B cell (primary cell): ENCODE data around the gene WNK1. TPM values are rescaled to one million over a fixed set of nuclear protein-coding genes. Genes with fewer than 3 reads are reported as not detected.

ENCODE experiments used
- ATAC-seq: fragments of 200-7000 bp; cut with Tn5 transposase; one replicate; pipeline ENCODE4 v1.10.0; 2021; ENCODE audit warnings: low read depth, mild to moderate bottlenecking, moderate number of reproducible peaks, moderate library complexity
- CTCF ChIA-PET: fragments of 350-600 bp; sonication (Branson Sonifier 250); formaldehyde crosslinking; loops from one replicate; lab custom pipeline; 2021; ENCODE audit warnings: antibody characterized with exemption, inconsistent platforms; lab: Charles Lee
- POLR2A ChIA-PET: fragments of 350-600 bp; sonication (Branson Sonifier 250); formaldehyde crosslinking; loops from one replicate; lab custom pipeline; 2021; ENCODE audit warnings: antibody characterized with exemption; lab: Charles Lee
- DNase-seq: peaks from one replicate; pipeline ENCODE4 v3.0.0; 2013
- H2AFZ ChIP-seq: 2 replicates; pipeline ENCODE4 v1.6.1; 2012; ENCODE audit warnings: mild to moderate bottlenecking, low read depth, low read length; ENCODE audit not compliant: insufficient read depth, poor library complexity, severe bottlenecking
- H3K27ac ChIP-seq, 2 donors: 1 replicate in 1 of 2; 2 replicates in 1 of 2; pipeline ENCODE4 v1.5.1; 2012 to 2013; ENCODE audit warnings: low read length in 2 of 2, mild to moderate bottlenecking in 2 of 2, moderate library complexity in 1 of 2
- H3K27me3 ChIP-seq, 4 experiments: fragments of 200-600 bp in 1 of 4; sonication (generic) in 1 of 4; replicated peaks in 1 of 4; 1 replicate in 2 of 4; 2 replicates in 2 of 4; pipeline versions ENCODE4 v1.6.1 to v1.7.0; 2013 to 2016; ENCODE audit warnings: low read length in 3 of 4, mild to moderate bottlenecking in 2 of 4, mixed read lengths in 1 of 4, moderate library complexity in 1 of 4; ENCODE audit not compliant: insufficient read depth in 4 of 4, control insufficient read depth in 3 of 4; ENCODE audit errors: control extremely low read depth in 1 of 4
- H3K36me3 ChIP-seq, 2 experiments: replicated peaks in 1 of 2; 1 replicate in 1 of 2; 2 replicates in 1 of 2; pipeline versions ENCODE4 v1.6.1 to v1.7.1; 2013; ENCODE audit warnings: low read length in 1 of 2; ENCODE audit not compliant: insufficient read depth in 2 of 2, control insufficient read depth in 1 of 2; ENCODE audit errors: control extremely low read depth in 1 of 2, extremely low read depth in 1 of 2
- H3K4me1 ChIP-seq, 2 donors: fragments of 200-600 bp in 1 of 2; sonication (generic) in 1 of 2; 1 replicate in 1 of 2; 2 replicates in 1 of 2; pipeline versions ENCODE4 v1.5.1 to v1.6.1; 2013 to 2017; ENCODE audit warnings: low read length in 2 of 2; ENCODE audit not compliant: control insufficient read depth in 2 of 2, insufficient read depth in 2 of 2
- H3K4me2 ChIP-seq: replicated peaks from 2 replicates; pipeline ENCODE3; 2012; ENCODE audit warnings: mild to moderate bottlenecking, low read depth, low read length; ENCODE audit not compliant: poor library complexity, severe bottlenecking
- H3K4me3 ChIP-seq, 5 experiments: fragments of 200-600 bp in 1 of 5; sonication (generic) in 1 of 5; 1 replicate in 3 of 5; 2 replicates in 2 of 5; pipeline versions ENCODE4 v1.5.1 to v1.7.0; 2011 to 2016; ENCODE audit warnings: low read length in 4 of 5, mild to moderate bottlenecking in 4 of 5, low read depth in 2 of 5, control low read depth in 1 of 5, moderate library complexity in 1 of 5; ENCODE audit not compliant: insufficient read depth in 1 of 5; ENCODE audit errors: control extremely low read depth in 1 of 5, extremely low read depth in 1 of 5
- H3K79me2 ChIP-seq: fragments of 200-600 bp; sonication (generic); one replicate; pipeline ENCODE4 v1.6.0; 2016; ENCODE audit warnings: low read length; ENCODE audit not compliant: control insufficient read depth, insufficient read depth
- H3K9ac ChIP-seq: fragments of 200-600 bp; sonication (generic); 2 replicates; pipeline ENCODE4 v1.6.1; 2017; ENCODE audit warnings: mild to moderate bottlenecking, low read length, moderate library complexity
- H3K9me3 ChIP-seq, 3 donors: one replicate each; pipeline versions ENCODE4 v1.6.1 to v1.7.1; 2013; ENCODE audit warnings: low read length in 2 of 3; ENCODE audit not compliant: control insufficient read depth in 2 of 3, insufficient read depth in 1 of 3; ENCODE audit errors: control extremely low read depth in 1 of 3
- H4K20me1 ChIP-seq: 2 replicates; pipeline ENCODE4 v1.6.0; 2012; ENCODE audit warnings: mild to moderate bottlenecking, low read length; ENCODE audit not compliant: insufficient read depth, control insufficient read depth, poor library complexity, severe bottlenecking
- H3K27ac Mint-ChIP-seq: one replicate; pipeline ENCODE4 v1.8.0; 2021; ENCODE audit warnings: mixed read lengths
- H3K27me3 Mint-ChIP-seq: one replicate; pipeline ENCODE4 v1.8.0; 2021; ENCODE audit warnings: mixed read lengths
- H3K4me1 Mint-ChIP-seq: one replicate; pipeline ENCODE4 v1.8.0; 2021; ENCODE audit warnings: mixed read lengths
- H3K4me3 Mint-ChIP-seq: one replicate; pipeline ENCODE4 v1.8.0; 2021; ENCODE audit warnings: mixed read lengths
- H3K9me3 Mint-ChIP-seq: one replicate; pipeline ENCODE4 v1.8.0; 2022; ENCODE audit warnings: mixed read lengths; ENCODE audit not compliant: insufficient read depth
- EZH2 ChIP-seq: IDR thresholded peaks from 2 replicates; pipeline ENCODE4 v1.6.1; 2012; ENCODE audit warnings: borderline replicate concordance, low read depth, mild to moderate bottlenecking, moderate library complexity, low read length; ENCODE audit not compliant: insufficient read depth, poor library complexity, severe bottlenecking
- WGBS: methylation state at CpG from one replicate; pipeline ENCODE4 v1.1.5; 2013; ENCODE audit warnings: missing lambda C conversion rate; ENCODE audit not compliant: insufficient coverage; 5-methylcytosine and 5-hydroxymethylcytosine counted together
- intact Hi-C: fragments of 100-400 bp; cut with micrococcal nuclease; formaldehyde crosslinking; loops from one replicate; pipeline ENCODE4 v1.10.0; 2022
- polyA plus RNA-seq: library from polyadenylated mRNA; depleted of rRNA; stranded (reverse); fragments of >200 nt; gene quantifications from 2 replicates; pipeline ENCODE4 v1.2.3, GENCODE V29; 2012
- total RNA-seq, 2 donors: library from RNA; stranded (reverse); fragments of 120-200 nt in 1 of 2; gene quantifications; 1 replicate in 1 of 2; 2 replicates in 1 of 2; pipeline versions ENCODE4 v1.2.3 to v1.2.4, GENCODE V29; 2013 to 2022
- TF ChIP-seq, protein P1 (sequence below): fragments of 200-600 bp; IDR thresholded peaks from one replicate; pipeline ENCODE4 v1.8.0; 2022; ENCODE audit warnings: antibody characterized with exemption, mild to moderate bottlenecking

The WNK1 gene
- total and polyA plus RNA-seq, 2 donors (not counting 1 experiment from before 2014, with no cell fraction given) = 43.9 to 188 TPM

DNA sequence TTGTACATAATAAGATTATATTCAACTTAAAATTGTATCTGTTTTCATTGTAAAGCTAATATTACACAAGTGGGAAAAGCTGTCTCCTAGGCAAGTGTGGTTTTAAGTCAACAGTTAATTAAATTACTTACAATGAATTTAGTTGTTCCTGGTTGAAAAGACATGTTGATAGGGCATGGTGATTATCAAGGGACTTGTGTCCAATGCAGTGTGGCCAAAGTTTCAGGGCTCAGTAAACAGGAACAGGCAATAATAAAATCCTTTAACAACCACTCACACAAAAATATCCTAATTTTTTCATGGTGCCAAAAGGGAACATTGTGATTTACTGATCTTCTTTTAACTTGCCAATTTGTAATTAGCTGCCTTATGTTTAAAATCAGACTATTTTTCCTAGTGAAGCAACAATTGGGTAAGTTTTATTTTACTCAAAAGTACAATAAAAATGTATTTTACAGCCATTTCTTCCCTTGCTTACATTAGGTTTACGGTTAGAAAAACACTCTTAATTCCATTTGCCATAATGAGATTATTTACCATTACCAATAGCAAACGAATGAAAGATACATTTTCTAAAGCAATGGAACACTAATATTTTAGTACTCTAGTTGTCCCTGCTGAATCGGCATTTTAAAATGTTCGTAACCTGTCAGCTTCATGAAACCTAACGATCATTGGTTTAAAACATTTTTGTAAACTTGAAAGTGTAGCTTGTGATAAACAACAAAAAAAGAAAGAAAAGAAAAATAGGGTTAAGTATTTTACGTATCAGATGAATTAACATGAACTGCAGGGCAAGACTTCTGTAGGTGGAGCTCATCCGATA is 1.8 kb upstream of the WNK1 start:
- Mint-ChIP-seq H3K27ac (no peak overlapping the region), H3K4me1 (peaks cover 20% of the 10 kb centered on the region), H3K27me3 (no peaks in the 10 kb centered on the region), H3K4me3 (no peak overlapping the region), H3K9me3 (no peaks in the 10 kb centered on the region)
- ChIA-PET POLR2A (interaction anchor here (0.6 to 2.5 kb wide), 14 partner anchors 9 to 248 kb away, joined by 3 to 25 read pairs (median 5); no protein-coding TSS in a partner anchor), CTCF (interaction anchor here (0.6 to 6.0 kb wide), 46 partner anchors 8 to 351 kb away, joined by 3 to 96 read pairs (median 6); no protein-coding TSS in a partner anchor)
- Histone ChIP-seq H4K20me1 (peaks cover 24% of the 10 kb centered on the region), H3K4me3 (peak overlapping the region; percentile 54 to 92 (median 87)), H3K9ac (peak overlapping the region; percentile 92), H3K27me3 (no peaks in the 10 kb centered on the region), H3K9me3 (no peaks in the 10 kb centered on the region), H3K4me2 (peak overlapping the region; percentile 98), H3K36me3 (no peaks in the 10 kb centered on the region), H2AFZ (peak overlapping the region; percentile 79), H3K79me2 (peaks cover 29% of the 10 kb centered on the region), H3K4me1 (peaks cover 17 to 22% of the 10 kb centered on the region in 2 donors), H3K27ac (peak overlapping the region; percentile 86 to 90)
- ATAC-seq (no peak), DNase-seq (no peak)
- intact Hi-C loops = loop anchor here (1.0 to 5.0 kb wide), 12 partner anchors 31 to 844 kb away; partner anchors contain the start of genes CCDC77, ERC1 and FBXL14
- 0% methylated on average over 2 of the region's 7 CpGs for WGBS
- no peak for TF ChIP-seq EZH2

DNA sequence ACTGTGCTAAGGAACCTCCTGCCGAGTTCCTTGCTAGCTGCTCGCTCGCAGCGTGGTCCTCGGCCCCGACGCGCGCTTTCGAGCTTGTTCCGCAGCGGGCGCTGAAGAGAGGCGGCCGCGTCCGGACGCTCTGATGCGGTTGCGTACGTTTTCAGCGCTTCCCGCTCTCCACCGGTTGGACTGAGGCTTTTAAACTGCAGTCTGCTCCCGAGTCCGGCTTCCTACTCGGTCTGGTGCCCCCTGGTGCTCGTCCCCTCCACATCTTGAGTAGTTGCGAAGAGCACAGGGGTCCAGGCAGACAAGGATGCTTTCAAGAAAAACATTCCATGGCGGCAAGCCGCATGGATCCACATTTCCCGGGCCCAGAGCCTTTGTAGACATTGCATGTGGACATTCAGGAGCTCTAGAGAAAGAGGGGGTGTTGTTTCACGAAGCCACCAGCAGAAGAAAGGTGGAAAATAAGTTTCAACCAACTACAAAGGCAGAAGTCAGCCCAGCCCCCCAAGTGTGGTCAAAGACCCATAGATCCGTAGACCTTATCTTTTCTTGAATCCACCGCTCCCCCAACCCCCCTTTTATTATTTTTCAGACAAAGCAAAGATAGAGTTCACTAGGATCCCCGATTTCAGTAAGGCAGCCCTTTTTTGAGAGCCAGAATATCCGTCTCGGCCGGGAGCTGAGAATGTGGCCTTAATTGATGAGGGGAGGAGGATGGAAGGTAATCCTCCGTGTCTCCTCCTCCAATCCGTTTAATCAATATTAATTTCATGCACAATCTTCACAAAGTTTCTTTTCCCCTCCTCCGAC is 984 bp upstream of the WNK1 start:
- Histone ChIP-seq H3K27ac (peak overlapping the region; percentile 86 to 90), H3K9me3 (no peaks in the 10 kb centered on the region), H3K36me3 (no peaks in the 10 kb centered on the region), H3K4me3 (peak overlapping the region; percentile 54 to 92 (median 87)), H3K9ac (peak overlapping the region; percentile 92), H4K20me1 (peaks cover 25% of the 10 kb centered on the region), H2AFZ (peak overlapping the region; percentile 79), H3K4me1 (peaks cover 23 to 25% of the 10 kb centered on the region in 2 donors), H3K27me3 (no peaks in the 10 kb centered on the region), H3K79me2 (peaks cover 37% of the 10 kb centered on the region), H3K4me2 (peak overlapping the region; percentile 98)
- under 1% methylated on average over 32 of the region's 42 CpGs for WGBS
- TF ChIP-seq EZH2 = no peak
- TF ChIP-seq, protein P1, sequence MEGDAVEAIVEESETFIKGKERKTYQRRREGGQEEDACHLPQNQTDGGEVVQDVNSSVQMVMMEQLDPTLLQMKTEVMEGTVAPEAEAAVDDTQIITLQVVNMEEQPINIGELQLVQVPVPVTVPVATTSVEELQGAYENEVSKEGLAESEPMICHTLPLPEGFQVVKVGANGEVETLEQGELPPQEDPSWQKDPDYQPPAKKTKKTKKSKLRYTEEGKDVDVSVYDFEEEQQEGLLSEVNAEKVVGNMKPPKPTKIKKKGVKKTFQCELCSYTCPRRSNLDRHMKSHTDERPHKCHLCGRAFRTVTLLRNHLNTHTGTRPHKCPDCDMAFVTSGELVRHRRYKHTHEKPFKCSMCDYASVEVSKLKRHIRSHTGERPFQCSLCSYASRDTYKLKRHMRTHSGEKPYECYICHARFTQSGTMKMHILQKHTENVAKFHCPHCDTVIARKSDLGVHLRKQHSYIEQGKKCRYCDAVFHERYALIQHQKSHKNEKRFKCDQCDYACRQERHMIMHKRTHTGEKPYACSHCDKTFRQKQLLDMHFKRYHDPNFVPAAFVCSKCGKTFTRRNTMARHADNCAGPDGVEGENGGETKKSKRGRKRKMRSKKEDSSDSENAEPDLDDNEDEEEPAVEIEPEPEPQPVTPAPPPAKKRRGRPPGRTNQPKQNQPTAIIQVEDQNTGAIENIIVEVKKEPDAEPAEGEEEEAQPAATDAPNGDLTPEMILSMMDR = peak; percentile 60
- CTCF ChIA-PET = interaction anchor here (0.6 to 6.0 kb wide), 49 partner anchors 9 to 350 kb away, joined by 3 to 96 read pairs (median 5); no protein-coding TSS in a partner anchor
- Mint-ChIP-seq H3K4me1 (peaks cover 27% of the 10 kb centered on the region), H3K9me3 (no peaks in the 10 kb centered on the region), H3K27me3 (no peaks in the 10 kb centered on the region), H3K4me3 (no peak overlapping the region), H3K27ac (no peak overlapping the region)
- intact Hi-C loops = loop anchor here (1.0 to 5.0 kb wide), 12 partner anchors 32 to 843 kb away; partner anchors contain the start of genes CCDC77, ERC1 and FBXL14
- POLR2A ChIA-PET = interaction anchor here (0.6 to 2.5 kb wide), 22 partner anchors 9 to 851 kb away, joined by 3 to 25 read pairs (median 5); partner anchors contain the start of gene RAD52
- ATAC-seq = peak; percentile 47
- peak; percentile 94 for DNase-seq
